GM18519 (cell line): ENCODE results near the gene ZBED4.
"Not testable (repeated sequence)": the region's sequence is repeated elsewhere in the genome, so short reads cannot be mapped to it uniquely, and the experiment has no call there.

Source experiments
- ATAC-seq: cut with Tn5 transposase; IDR thresholded peaks from one replicate; pipeline ENCODE4 v1.9.1; 2021; ENCODE audit warnings: mild to moderate bottlenecking, moderate library complexity; ENCODE audit not compliant: unreplicated experiment, low FRiP score

ZBED4 gene

GRCh38 chr22:49852898-49853894 is at the start of gene ZBED4:
Gene ZBED4, plus strand, starts transcription at chr22:49853844. Its CDS starts 29,819 bp downstream, at chr22:49883663.
- ATAC-seq, result peak; percentile 69

DNA sequence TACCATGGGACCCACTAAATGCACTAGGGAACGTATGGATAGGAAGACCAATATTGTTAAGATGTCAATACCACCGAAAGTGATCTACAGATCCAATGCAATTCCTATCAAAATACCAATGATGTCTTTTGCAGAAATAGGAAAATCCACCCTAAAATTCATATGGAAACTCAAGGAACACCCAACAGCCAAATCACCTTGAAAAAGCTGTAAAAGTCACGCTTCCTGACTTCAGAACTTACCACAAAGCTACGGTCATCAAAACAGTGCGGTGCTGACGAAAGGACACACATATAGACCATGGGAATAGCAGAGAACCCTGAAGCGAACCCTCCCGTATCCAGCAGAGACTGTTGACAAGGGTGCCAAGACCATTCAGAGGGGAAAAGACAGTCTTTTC is 46.5 kb upstream of the ZBED4 start:
- no peak for ATAC-seq

- ATAC-seq, result no peak
These were observed 45.6 kb upstream of the ZBED4 start for GRCh38 chr22:49807780-49808708.

DNA sequence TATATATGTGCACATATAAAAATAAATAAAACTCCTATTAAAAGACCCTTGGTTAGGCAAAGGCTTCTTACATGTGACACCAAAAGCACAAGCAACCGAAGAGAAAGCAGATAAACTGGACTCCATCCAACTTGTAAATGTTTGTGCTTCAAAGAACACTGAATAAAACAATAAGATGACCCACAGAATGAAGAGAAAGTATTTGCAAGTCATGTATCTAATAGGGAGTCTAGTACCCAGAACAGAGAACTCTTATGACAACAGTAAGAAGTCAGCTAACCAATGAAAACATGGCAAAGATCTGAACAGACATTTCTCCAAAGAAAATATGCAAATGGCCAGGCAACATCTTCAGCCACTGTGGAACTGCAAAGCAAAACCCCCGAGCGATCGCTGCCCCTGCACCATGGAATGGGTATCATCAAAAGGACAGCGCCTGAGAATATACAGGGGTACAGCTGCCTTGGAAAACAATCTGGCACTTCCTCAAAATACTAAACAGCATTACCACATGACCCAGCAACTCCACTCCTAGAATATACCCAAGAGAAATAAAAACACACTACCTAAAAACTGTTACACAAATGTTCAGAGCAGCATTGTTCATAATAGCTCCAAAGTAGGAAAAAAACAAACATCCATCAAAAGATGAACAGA is 43.2 kb upstream of the ZBED4 start:
- ATAC-seq, result no peak

- no peak for ATAC-seq
These were observed 42.4 kb upstream of the ZBED4 start for GRCh38 chr22:49811020-49811791.

DNA sequence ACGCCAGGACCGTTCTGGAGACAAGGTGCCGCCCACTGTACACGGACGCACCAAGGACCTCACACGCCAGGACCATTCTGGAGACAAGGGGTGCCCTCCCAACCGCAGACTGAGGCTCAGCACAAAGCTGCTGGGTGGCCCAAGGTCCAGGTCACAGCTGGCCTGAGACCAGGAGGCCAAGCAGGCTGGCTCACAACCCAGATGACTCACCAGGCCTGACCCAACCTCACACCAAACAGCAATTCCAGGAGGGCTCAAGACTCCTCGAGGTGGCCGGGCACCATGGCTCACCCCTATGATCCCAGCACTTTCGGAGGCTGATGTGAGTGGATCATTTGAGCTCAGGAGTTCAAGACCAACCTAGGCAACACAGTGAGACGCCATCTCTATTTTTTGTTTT is 40.8 kb upstream of the ZBED4 start:
- no peak for ATAC-seq

- no peak for ATAC-seq
These were observed 39.4 kb upstream of the ZBED4 start for GRCh38 chr22:49814164-49814686.

DNA sequence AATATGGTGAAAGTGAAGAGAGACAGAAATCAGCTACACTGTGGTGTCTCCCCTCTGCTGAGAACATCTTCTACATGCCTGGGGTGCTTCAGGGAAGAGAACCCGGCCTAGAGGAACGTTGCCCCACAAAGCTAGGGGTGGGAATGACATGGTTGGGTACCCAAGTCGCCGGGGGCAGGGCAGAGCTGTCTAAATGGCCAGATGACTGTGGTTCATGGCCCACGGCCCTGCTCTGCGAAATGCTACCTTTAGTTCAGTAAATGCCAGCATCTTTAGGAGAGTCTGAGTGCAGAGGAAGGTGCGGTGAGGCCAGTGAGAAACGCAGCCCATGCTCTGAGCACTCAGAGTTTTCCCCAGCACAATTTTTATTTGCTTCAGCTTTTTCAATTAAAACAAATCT is 38.8 kb upstream of the ZBED4 start:
- no peak for ATAC-seq

DNA sequence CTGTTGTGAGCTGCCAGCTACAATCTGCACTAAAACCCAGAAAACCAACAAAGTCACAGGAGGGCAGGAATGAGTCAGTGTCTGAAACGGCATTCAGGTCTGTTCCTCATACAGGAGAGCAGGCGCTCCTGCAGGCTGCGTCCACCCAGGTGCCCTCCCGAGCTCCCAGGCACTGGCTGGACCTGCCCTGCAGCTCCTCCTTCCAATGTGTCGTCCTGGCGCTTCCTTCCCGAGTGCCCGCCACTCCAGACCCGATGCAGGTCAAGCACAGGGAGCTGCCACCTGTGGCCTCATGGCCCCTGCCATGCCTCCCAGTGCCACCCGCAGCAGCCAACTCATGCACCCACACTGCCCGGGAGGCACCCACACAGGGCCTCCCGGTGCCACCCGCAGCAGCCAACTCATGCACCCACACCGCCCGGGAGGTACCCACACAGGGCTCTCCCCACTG is 38.0 kb upstream of the ZBED4 start:
- ATAC-seq, result no peak

DNA sequence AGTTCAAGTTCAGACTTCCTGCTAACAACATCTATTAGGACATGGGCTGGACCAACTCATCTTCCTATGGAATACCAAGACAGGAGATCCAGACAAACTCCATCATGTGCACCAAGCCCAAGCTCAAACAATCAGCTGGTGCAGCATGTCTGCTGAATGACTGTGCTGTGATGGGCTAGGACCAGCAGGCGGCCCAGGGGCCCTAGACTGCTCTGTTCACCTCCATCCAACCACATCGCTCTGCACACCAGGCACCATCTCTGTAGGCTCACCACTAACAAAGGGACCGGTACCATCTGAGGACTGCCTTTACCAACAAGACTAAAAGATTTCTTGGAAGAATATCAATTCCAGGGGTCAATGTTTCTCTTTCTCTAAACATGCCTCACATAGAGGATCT is 36.3 kb upstream of the ZBED4 start:
- no peak for ATAC-seq

DNA sequence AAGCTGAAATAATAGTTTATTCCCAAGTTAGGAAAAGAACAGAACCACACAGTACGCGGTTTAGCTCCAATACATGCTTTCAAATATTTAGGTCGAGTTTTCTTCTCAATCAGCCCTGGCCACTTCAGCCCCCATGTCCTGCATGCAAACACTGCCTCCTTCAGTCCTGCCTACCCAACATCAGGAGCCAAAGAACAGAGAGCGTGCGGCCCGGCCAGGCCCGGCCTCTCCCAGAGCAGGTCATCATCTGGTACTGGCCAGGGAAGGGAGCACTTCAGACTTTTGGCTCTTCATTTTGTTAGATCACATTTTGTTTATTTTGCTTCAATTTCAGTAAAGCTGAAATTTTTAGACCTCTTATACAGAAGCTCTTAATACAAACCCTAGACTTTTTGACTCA is 32.7 kb upstream of the ZBED4 start:
- no peak for ATAC-seq

DNA sequence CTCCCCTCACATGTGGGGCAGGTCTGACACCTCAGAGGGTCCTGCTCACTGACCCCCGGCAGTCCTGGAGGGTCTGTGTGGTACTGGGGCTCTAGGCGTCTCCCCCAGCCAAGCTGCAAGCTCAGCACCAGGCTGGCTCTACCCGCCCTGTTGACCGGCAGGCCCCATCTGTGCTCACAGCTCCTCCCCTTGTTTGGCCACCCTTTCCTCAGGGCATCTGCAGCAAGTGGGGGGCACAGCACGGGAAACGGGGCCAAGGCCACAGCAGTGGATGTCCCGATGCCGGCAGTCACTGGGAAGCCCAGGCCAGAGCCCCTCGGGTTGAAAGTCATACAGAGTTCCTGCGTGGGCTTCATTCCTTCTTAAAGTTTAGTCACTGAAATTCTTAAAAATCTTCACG is 31.9 kb upstream of the ZBED4 start:
- not testable (repeated sequence) for ATAC-seq

DNA sequence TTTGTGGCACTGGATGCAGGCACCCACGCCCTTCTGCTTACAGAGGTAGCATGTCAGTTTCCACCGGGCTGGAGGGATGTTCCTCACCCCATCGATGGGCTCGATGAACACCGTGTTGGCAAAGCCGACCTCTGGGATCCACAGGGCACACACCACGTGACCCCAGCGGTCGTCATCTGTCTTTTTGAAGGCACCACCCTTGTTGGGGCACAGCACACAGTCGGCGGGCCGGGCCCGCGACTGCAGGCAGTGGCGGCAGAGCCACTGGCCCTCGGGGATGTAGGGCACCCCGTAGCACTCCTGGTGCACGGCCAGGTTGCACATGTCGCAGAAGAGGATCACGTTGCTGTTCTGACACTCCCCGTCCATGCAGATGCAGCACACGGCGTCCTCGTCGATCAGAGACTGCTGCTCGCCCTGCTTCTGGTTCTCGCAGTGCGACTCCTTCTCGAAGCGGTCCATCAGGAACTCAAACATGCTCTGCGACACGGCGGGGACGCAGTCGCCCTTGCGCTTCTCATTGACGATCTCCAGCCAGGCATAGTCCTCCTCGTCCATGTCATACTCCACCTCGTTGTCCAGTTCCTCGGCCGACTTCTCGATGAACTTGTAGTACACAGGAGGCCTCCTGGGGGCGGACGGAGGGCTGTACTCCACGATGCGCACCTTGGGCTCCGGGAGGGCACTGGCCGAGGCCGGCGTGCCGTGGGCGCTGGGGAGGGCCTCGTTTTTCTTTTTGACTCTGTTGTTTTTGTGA is 30.2 kb upstream of the ZBED4 start:
- no peak for ATAC-seq

DNA sequence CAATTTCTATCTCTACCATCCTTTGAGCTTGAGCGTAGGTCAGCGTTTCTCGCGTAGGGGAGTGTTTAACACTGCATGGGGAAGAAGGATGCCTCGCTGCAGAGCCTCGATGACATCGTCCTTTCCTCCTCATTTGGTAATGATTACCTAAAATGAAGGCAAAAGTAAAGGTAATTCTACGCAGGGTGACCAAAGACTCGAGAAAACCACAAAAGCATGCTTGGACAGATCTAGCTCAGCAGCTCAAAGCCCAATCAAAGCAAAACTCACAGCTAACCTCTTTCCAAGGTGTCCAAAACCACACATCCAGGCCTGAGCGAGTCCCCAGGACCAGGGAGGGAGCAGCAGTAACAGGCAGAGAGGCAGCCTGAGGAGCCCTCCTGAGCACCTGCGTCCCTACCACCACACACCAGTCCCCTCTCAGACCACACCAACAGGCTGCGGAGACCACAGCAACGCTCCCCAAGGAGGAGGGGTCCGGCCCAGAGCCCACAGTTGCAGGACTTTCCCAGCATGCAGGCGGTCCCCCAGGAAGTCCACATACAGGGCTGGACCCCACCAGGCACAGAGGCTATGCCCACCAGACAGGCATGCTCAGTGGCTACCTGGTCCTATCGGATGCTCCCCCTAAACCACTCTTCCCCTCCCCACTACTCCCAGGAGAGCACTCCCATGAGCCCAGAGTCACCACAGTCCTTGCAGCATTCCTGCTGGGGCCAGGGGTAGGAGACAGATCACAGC is 29.3 kb upstream of the ZBED4 start:
- ATAC-seq, result no peak

- no peak for ATAC-seq
These were observed 28.7 kb upstream of the ZBED4 start for GRCh38 chr22:49824936-49825335.

- no peak for ATAC-seq
These were observed 28.2 kb upstream of the ZBED4 start for GRCh38 chr22:49825436-49825835.

- no peak for ATAC-seq
These were observed 27.6 kb upstream of the ZBED4 start for GRCh38 chr22:49825944-49826602.
